Activated T-helper 2 cell treated with anti-CD3 and anti-CD28 coated beads, Interferon-gamma antibody, Interleukin-2, Interleukin-4, amounts not matched to agents 10 μg/mL and 5 μg/mL and 100 μg/mL, durations not matched to agents 14 hours and 24 hours and 36 hours (primary cell): ENCODE results near the gene LDAF1. TPM values are rescaled to one million over a fixed set of nuclear protein-coding genes. Genes with fewer than 3 reads are reported as not detected.

Experiments used
- total RNA-seq: library from RNA; stranded (reverse); gene quantifications from 2 replicates; pipeline ENCODE4 v1.2.3, GENCODE V29; 2022

The LDAF1 gene
- total RNA-seq, 1 donor from 2014 or later, result 10.5 TPM

Other genes with a start within 250 kb of the LDAF1 start
- 0.02 and 0.05 TPM in 2 replicates for gene DNAH3, start 7.8 kb upstream of the LDAF1 start, total RNA-seq
- not detected in 2 replicates for gene ZP2, start 52.9 kb downstream of the LDAF1 start, total RNA-seq
- gene ANKS4B, start 75.0 kb downstream of the LDAF1 start, total RNA-seq, result not detected in 2 replicates
- not detected in 2 replicates for gene CRYM, start 119.6 kb downstream of the LDAF1 start, total RNA-seq